ENCODE measurements around the gene NGDN.
A peak's percentile ranks its signal among the peaks of the same experiment; 100 is the strongest.

NGDN gene

DNA sequence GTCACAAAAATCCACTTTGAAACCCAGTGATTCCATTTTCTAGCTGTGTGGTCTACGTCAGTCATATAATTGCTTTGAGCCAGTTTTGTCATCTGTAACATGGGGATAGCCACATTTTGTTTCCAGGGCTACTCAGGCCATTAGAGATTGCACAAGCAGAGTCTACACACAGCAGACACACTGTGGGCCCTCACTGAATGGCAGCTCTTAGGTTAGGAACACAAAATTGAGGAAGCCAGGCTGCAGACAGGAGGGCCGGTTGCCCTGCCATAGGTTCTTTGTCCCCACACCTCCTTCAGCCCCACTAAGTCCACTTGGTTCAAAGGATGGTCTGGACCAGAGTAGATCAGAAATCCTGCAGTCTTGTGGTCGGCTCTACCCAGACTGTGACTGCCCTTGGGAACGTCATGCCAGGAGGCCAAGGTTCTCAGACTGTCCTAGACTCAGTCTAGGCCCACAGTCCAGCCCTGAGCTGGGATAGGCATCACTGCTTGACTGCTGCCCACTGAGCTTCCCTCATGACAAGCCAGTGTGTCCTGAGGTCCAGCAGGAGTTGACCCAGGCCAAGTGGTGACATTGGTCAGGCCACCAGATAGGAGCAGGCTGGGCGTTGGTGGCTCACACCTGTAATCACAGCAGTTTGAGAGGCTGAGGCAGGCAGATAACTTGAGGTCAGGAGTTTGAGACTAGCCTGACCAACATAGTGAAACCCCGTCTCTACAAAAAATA lies 30.2 kb upstream of the NGDN start:
- no peak for DNase-seq

DNA sequence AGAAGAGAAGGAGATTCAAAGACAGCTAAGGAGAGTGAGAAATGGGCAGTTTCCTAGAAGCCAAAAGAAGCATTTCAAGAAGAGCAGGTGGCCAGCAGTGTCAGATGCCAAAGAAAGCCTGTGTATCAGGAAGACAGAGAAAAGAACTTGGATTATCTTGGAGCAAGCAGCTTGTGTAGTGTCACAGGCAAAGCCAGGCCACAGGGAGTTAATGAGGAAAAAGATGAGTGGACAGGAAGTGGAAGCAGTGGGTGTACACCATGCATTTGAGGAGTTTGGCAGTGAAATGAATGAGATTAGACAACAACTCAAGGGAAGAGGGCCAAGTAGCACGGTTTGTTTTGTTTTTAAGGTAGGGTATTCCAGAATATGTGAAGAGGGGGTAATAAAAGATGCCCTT lies 28.4 kb upstream of the NGDN start:
- DNase-seq = no peak

DNA sequence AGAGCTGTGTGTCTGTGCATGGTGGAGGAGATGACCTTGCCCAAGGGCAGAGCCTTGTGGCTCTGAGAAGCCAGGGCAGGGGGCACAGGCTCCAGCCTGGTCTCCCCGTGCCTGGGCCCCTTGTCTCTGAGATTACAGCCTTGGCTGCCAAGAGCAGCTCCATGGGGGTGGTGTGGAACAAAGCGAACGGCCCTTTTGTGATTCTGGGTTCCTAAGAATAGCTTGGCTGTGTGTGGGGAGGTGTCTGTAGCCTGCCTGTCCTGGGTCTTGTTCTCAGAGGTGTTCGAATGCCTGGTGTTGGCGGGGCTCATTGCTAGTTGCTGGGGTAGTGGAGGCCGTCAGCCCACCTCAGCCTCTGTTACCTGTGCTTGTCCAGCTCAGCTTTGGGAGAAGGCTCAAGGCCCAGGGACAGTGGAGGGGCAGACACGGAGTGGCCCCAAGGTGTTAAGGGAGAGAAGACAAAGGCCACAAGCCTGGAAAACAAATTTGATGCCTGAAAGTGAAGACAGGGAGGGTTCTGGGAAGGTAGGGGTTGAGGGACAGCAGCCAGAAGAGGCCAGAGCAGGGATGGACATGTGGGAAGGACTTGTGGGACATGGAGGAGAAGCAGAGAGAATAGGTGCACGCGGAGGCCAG lies 26.7 kb upstream of the NGDN start:
- DNase-seq = no peak

DNA sequence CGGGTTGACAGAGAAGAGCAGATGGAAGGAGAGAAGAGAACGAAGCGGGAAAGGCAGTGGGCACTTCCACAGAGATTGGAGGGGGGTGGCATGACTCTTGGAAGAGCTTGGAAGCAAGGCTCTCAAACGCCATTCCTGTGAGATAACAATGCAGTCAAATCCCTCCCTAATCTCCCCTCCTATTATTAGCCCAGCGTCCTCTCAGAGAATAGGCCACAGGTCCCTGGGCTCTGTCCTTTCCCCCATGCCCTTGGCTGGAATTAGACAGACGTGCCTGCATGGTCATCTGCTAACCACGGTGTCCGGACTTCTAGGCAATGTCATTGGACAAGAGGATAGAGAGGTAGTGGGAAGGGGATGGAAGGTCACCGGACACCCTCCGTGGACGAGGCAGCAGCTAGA lies 26.1 kb upstream of the NGDN start:
- DNase-seq = no peak

DNA sequence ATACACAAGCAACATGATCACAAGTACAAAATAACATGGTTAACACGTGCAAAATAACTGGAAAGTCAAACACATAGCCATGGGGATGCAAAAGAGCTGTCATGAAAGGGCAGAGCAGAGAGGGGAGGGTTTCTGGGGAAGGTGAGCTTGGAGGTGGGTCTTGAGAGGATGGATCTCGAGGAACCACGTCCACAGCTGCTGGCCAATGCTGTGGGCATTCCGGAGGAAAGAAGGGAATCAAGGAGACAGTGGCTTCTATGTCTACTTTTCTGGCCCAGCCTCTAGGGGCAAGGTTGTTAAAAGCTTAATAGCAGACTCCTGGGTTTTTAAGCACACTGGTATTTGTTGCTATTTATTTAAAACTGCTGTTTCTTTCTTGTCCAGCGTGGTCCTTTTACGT lies 25.6 kb upstream of the NGDN start:
- no peak for DNase-seq

DNA sequence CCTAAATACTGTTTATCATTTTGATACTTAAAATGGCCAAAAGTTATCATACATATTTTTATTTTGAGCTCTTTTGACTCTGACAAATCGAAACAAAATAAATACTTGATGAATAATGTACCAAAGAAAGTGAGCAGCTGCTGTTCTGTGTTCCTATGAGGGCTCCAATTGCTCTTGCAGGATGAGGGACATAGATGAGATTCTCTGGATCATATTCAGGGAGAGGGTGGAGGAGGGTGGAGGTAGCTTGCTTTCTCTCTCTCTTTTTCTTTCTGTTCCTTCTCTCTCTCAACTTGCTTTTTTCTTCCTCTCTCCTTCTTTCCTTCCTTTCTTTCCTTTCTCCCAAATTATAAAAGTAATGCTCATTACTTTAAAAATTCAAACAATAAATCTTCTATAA lies 25.2 kb upstream of the NGDN start:
- no peak for DNase-seq

DNA sequence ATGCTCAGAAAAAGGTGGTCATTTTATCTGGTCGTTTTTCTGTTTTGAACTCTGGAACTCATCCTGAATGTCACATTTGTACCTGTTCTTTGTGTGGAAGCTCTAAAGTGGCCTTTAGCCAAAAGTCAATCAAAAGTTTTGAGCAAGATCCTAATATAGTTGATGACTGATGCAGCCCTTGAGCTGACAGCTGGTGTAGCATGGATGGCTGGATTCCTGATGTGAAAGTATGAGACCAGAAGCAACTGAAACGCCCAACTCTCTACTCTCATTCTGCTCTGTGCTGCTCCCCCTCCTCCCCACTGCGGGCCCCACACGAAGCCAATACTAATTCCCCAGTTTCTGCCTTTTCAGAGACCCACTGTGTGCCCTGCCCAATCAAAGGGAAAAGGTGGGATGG lies 23.7 kb upstream of the NGDN start:
- no peak for DNase-seq

DNA sequence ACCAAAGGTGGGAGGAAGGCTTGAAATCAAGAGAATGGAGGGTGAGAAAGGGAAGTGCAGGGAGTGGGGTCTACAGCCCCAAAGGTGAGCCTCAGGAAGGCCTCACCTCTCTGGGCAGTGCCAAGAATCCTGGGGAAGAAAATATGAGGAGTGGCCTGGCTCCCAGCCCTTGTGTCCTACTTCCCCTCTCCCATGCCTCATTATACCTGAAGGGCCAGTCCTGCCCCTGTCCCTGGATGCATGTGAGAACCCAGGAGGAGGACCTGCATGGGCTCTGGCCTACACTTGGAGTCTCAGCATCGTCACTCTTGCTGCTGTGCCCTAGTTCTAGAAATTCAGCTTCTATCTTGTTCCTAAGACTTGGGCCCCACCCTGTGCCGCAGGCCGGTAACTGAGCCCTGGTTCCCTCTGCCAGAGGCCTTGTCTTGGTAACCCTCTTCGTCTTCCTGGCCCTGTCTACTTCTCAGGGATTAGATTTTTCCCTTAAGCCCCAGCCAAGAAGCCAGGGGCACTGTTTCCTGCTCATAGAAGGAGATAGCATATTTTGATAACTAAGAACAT lies 23.1 kb upstream of the NGDN start:
- DNase-seq = no peak

DNA sequence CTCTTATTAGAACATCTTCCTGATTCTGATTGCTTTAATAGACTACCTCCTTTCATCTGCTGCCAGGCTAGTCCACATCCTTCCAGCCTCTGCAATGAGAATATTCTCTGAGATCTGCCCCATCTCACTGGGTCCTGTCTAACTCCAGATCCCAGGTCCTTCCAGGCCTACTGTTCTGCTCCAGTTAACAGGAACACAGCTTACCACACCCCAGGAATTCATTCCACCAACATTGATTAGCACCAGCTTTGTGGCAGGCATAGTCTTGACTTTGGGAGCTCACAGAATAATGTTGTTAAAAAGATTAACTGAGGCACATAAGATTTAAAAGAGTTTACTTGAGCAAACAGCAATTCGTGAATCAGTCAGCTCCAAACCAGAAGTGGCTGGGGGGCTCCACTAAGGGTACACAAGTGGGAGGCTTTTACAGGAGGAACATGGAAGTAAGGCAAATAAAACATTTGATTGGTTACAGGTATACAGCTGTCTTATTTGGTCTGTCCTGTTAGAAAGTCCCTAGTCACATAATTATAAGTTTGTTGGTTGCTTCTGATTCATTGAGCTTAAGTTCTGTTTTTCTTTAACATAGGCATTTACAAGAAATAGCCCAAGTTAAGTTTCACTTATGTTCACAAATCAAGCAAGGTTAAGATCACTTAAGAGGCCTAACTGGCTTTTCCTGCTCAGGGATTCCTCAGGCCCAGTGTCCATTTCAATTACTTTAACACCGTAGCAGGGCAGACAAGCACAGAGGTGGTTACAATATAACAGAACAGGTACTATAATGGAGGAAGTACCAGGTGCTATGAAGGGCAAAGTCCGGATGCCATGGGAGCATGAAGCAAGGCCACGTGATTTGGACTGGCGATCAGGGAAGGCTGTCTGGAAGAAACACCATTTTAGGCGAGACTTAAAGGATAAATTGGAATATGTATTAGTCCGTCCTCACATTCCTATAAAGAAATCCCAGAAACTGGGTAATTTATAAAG lies 21.8 kb upstream of the NGDN start:
- no peak for DNase-seq

DNA sequence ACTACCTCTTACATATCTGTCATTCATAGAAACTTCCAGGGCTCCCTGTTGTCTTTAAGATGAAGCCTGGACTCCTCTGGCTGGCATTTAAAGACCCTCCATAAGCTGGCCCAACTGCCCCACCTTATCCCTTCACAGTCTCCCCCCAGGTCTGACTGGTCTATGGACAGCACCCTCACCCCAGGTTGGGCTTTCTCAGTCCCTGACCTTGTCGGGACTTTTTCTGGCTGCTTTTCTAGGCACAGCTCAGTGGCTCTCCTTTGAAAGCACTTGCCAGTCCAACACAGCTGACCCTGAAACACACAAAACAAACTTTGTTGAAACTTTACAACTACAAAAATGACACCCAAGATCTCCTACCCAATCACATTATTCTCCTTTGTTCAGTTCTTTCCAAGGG lies 20.2 kb upstream of the NGDN start:
- no peak for DNase-seq

DNA sequence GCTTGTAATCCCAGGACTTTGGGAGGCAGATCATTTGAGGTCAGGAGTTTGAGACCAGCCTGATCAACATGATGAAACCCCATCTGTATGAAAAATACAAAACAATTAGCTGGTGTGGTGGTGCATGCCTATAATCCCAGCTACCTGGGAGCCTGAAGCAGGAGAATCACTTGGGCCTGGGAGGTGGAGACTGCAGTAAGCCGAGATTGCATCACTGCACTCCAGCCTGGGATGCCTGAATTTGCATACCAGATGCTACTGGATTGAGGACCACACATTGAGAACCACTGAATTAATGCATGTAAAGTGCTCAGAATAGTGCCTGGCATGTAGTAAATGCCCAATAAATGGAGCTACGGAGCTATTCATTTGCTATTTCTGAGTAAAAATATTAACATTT lies 19.1 kb upstream of the NGDN start:
- DNase-seq = no peak

DNA sequence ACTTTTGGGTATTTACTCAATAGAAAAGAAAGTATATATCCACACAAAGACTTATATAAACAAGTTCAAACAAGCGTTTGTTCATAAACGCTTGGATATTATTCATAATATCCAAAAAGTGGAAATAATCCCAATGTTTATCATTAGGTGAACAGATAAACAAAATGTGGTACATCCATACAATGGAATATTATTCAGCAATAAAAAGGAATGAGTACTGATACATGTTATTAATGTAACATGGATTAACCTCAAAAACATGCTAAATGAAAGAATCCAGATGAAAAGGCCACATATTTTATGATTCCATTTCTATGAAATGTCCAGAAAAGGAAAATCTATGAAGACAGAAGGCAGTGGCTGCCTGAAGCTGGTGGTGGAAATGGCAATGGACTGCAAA lies 17.3 kb upstream of the NGDN start:
- no peak for DNase-seq

DNA sequence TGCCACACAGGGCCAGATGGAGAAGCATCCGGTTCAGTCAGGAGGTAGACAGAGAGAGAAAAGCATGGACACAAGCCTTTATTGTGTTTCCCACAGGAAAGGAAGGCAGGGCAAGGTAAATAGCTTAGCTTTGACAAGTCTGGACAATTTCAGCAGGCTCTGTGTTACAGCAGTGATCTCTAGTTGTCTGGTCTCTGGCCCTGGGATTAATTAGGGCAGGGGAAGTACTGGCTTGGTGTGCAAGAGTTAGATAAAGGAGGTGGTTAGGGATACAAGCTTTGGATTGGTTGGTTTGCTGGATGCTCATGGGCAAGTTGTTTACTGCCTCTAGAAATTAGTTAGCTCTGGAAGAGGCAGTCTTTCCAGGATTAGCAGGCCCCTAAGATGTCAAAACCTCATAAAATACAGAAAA lies 15.1 kb upstream of the NGDN start:
- no peak for DNase-seq

DNA sequence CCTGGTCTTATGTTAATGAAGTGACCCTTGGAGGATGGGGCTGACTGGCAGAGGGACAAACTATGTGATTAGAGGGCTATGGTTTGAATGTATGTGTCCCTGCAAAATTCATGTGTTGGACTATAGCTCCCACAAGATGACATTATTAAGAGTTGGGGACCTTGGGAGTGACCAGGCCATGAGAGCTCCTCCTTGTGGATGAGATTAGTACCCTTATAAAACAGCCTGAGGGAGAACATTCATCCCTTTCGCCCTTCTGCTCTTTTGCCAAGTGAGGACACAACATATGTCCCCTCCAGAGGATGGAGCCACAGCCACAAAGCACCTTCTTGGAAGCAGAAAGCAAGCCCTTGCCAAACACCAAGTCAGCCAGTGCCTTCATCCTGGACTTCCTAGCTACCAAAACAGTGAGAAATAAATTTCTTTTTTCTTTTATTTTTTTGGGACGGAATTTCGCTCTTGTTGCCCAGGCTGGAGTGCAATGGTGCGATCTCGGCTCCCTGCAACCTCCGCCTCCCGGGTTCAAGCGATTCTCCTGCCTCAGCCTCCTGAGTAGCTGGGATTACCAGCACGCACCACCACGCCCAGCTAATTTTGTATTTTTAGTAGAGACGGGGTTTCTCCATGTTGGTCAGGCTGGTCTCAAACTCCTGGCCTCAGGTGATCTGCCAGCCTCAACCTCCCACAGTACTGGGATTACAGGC lies 12.5 kb upstream of the NGDN start:
- peak in 1 of 2 experiments; percentile 6 for DNase-seq

DNA sequence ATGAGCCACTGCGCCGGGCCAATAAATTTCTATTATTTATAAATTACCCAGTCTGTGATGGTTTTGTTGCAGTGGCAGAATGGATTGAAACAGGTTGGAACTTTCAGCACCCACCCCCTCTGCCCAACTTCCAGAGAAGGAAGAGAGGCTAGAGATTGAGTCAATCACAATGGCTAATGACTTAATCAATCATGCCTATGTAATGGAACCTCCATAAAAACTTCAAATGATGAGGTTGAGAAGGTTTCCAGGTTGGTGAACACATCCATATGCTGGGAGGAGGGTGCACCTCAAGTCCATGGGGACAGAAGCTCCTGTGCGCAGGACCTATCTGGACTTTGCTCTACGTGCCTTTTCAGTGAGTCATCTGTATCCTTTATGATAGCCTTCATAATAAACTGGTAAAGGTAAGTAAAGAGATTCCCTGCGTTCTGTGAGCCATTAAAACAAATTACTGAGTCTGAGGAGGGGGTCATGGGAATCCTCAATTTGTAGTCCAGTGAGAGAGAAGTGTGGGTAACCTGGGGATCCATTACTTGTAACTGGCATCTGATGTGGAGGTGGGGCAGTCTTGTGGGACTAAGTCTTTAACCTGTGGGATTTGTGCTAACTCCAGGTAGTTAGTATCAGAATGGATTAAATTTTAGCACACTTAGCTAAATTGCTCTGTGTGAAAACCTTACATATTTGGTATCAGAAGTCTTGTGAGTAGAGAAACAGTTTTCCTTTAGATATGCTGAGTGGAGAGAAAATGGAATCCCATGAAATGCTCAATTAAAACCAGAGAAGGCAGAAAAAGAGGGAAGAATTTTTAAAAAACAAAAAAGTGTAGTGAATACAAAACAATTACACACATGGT lies 11.7 kb upstream of the NGDN start:
- DNase-seq = no peak

DNA sequence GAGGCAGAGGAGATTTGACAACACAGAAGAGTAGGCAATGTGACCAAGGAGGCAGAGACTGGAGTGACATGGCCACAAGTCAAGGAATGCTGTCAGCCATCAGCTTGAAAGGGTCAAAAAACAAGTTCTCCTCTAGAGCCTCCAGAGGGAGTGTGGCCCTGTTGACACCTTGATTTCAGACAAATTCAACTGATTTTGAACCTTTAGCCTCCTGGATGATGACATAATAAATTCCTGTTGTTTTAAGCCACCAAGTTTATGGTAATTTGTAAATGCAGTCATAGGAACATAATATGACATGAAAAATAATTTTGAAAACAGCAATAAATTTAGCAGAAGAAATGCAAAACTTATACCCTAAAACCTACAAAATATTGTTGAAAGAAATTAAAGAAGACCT lies 8.5 kb upstream of the NGDN start:
- no peak for DNase-seq

DNA sequence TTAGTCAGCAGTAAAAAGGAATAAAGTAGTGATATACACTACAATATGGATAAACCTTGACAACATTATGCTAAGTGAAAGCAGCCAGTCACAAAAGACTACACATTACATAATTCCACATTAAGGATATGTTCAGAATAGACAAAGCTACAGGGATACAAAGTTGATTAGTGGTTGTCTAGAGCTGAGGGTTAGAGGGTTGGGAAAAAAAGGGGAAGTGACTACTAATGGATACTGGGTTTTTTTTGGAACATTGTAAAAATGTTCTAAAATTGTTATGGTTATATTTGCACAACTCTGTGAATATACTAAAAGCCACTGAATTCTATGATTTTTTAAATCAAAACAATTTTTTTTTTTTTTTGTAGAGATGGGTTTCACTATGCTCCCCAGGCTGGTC lies 4.8 kb upstream of the NGDN start:
- DNase-seq = no peak

DNA sequence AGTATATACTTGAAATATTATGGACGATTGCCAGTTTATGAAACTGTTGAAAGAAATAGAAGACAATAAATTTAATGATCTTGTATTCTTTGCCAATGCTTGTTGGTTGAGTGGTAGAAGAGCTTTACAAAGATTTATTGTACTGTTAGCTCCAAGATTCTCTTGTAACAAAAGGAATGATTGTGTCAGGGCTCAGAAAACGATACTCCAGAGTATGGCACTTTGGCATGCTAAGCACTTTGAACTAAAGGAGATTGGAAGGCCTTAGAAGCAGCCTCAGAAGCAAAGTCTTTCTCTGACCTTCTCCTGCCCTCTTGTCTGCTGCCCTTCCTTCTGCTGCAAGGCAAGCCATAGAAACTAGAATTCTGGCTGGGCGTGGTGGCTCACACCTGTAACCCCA lies 4.2 kb upstream of the NGDN start:
- no peak for DNase-seq

DNA sequence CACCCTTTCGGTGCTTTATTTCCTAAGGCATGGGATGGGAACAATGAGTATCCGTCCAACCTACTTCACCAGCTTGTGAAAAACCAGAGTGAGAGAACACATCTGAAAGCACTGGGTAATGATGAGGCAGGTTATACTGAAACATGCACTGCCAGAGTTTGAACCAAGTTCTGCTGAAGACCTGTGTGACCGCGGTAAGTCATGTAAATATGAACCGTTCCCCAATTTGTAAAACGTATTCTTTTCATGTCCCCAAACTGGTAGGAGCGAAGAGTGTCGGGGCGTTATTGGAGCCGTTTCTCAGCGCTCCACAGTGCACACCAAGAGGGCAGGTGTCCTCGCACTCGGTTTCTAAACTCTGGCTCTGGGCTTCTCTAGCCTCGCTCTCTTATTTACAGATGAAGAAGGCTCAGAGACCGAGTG lies 788 bp upstream of the NGDN start:
- no peak for DNase-seq

DNA sequence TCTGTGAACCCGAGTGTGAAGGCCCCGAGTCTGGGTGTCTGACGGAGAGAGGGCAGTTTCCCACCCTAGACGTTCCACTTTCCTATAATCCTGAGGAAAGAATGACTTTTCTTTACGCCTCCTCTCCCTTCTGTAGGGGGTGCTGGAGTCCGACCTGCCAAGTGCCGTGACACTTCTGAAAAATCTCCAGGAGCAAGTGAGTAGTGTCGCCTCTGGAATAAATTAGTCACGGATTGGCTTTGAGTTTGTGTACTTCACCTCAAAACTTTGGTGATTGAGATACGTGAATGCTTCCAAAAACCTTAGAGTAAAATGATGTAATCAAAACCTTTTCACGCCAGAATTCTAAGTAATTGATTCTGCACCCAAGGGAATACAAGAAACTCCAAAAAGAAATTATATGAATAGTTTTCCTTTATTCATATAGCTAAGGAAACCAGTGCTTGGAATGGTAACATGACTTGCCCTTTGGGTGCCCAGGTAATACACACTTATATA lies 452 bp downstream of the NGDN start:
- no peak for DNase-seq

DNA sequence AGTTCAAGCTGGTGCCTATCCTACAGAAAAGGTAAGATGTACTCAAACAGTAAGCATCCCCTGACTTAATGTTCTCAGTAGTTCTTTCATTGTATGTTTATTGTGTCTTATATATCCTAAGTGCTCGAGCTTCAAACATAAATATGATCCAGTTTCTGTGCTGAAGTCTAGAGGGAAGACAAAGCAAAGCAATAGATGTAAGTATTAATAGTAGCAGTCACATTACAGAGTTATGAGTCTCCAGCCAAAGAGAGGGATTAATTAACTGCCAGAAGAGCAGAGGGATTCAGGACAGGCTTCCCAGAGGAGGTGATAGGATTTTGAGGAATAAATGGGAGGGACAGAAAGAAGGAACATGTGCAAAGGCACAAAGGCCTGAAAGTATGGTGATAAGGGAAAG lies 1.4 kb downstream of the NGDN start:
- DNase-seq = no peak
